Mesenteric fat pad (tissue), 1 donor: ENCODE data around the gene SLC12A7. TPM values are rescaled to one million over a fixed set of nuclear protein-coding genes. Genes with fewer than 3 reads are reported as not detected.

Experiments used
- DNase-seq: peaks from one replicate; pipeline ENCODE4 v3.0.0-alpha.2; 2020; ENCODE audit warnings: low spot score
- total RNA-seq: library from RNA; stranded (reverse); fragmentation: NEBNext Ultra II Directional; extraction: Animal tissue kit (Norgen Biotek cat#: 25700); gene quantifications from one replicate; pipeline ENCODE4 v1.2.1, GENCODE V29; 2021
- donor health status: DM: yes; HTN: yes; CAD: no.

Gene SLC12A7
- total RNA-seq, 1 donor from 2014 or later = 39.4 TPM

- no peak for DNase-seq
These were observed 58.4 kb downstream of the SLC12A7 start for GRCh38 chr5:1053391-1054017.

GRCh38 chr5:1052641-1053390 is 59.0 kb downstream of the SLC12A7 start:
- no peak for DNase-seq

- no peak for DNase-seq
These were observed 59.8 kb downstream of the SLC12A7 start for GRCh38 chr5:1052076-1052475.

- no peak for DNase-seq
These were observed 60.5 kb downstream of the SLC12A7 start for GRCh38 chr5:1051366-1051720.

- no peak for DNase-seq
These were observed 61.2 kb downstream of the SLC12A7 start for GRCh38 chr5:1050423-1051365.

GRCh38 chr5:1048861-1049838 is 62.7 kb downstream of the SLC12A7 start:
- DNase-seq = no peak

GRCh38 chr5:1048162-1048721 is 63.6 kb downstream of the SLC12A7 start:
- no peak for DNase-seq

GRCh38 chr5:1047332-1047965 is 64.4 kb downstream of the SLC12A7 start:
- no peak for DNase-seq

GRCh38 chr5:1045960-1046560 is 65.8 kb downstream of the SLC12A7 start:
- DNase-seq = no peak

- no peak for DNase-seq
These were observed 67.7 kb downstream of the SLC12A7 start for GRCh38 chr5:1044117-1044516.

- no peak for DNase-seq
These were observed 68.5 kb downstream of the SLC12A7 start for GRCh38 chr5:1043327-1043726.

GRCh38 chr5:1042626-1043025 is 69.2 kb downstream of the SLC12A7 start:
- DNase-seq = no peak

GRCh38 chr5:1041225-1042143 is 70.4 kb downstream of the SLC12A7 start:
- DNase-seq = no peak

GRCh38 chr5:1040571-1040970 is 71.3 kb downstream of the SLC12A7 start:
- DNase-seq = no peak

- DNase-seq = no peak
These were observed 72.1 kb downstream of the SLC12A7 start for GRCh38 chr5:1039706-1040260.

- DNase-seq = no peak
These were observed 72.7 kb downstream of the SLC12A7 start for GRCh38 chr5:1039210-1039548.

- DNase-seq = no peak
These were observed 73.2 kb downstream of the SLC12A7 start for GRCh38 chr5:1038417-1039209.
